ENCODE results near the gene GAS7. TPM values are rescaled to one million over a fixed set of nuclear protein-coding genes. Genes with fewer than 3 reads are reported as not detected.

The GAS7 gene
- total RNA-seq, 1 experiment from 2014 or later, result 12.3 TPM

DNA sequence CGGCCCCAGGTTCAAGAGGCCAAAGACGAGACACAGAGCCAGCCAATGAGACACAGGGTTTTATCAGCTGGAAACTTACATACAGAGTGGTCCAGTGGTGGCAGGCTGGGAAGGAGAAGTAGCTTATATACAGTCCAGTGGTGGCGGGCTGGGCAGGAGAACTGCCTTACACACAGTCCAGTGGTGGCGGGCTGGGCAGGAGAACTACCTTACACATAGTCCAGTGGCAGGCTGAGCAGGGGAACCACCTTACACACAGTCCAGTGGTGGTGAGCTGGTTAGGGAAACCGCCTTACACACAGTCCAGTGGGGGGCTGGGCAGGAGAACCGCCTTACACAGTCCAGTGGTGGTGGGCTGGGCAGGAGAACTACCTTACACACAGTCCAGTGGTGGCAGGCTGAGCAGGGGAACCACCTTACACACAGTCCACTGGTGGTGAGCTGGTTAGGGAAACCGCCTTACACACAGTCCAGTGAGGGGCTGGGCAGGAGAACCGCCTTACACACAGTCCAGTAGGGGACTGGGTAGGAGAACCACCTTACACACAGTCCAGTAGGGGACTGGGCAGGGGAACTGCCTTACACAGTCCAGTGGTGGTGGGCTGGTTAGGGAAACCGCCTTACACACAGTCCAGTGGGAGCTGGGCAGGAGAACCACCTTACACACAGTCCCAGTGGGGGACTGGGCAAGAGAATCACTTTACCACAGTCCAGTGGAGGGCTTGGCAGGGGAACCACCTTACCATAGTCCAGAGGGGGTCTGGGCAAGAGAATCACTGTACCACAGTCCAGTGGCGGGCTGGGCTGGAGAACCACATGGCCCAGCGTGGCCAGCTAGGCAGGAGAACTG lies 90.9 kb downstream of the GAS7 start:
- ChIA-PET CTCF (no interaction called here), POLR2A (no interaction called here)
- TF ChIP-seq TCF7 (CRISPR knock-in tag; IDR thresholded peaks at IDR 0.05; ENCODE audit: low read depth), result no peak
- no peak overlapping the region; the same call in 1 of the 2 replicates for H3K27ac Mint-ChIP-seq
- H3K4me1 Mint-ChIP-seq, result peaks cover 15% of the 10 kb centered on the region
- no peak overlapping the region for H3K4me3 Mint-ChIP-seq
- no peaks in the 10 kb centered on the region for H3K27me3 Mint-ChIP-seq (ENCODE audit: low read depth)
- H3K36me3 Mint-ChIP-seq, result no peaks in the 10 kb centered on the region
- DNase-seq (ENCODE audit: low spot score), result no peak
- no peak for ATAC-seq
- H3K9me3 Mint-ChIP-seq, result no peaks in the 10 kb centered on the region

GRCh38 chr17:10106067-10106466 lies 92.3 kb downstream of the GAS7 start:
- no peak overlapping the region for H3K27ac Mint-ChIP-seq
- no peaks in the 10 kb centered on the region for H3K27me3 Mint-ChIP-seq (ENCODE audit: low read depth)
- ATAC-seq (no peak), DNase-seq (ENCODE audit: low spot score) (no peak)
- ChIA-PET POLR2A (no interaction called here), CTCF (no interaction called here)
- TF ChIP-seq TEAD1 (CRISPR knock-in tag; IDR thresholded peaks at IDR 0.05) (no peak), NFYB (CRISPR knock-in tag; conservative IDR thresholded peaks at IDR 0.05; ENCODE audit: low read depth) (no peak), ZBTB43 (CRISPR knock-in tag; IDR thresholded peaks at IDR 0.05) (no peak), ELF4 (CRISPR knock-in tag; IDR thresholded peaks at IDR 0.05; ENCODE audit: low read depth) (no peak), NR2C2 (CRISPR knock-in tag; IDR thresholded peaks at IDR 0.05) (no peak), AR (CRISPR knock-in tag; IDR thresholded peaks at IDR 0.05) (no peak), JUN (CRISPR knock-in tag; IDR thresholded peaks at IDR 0.05) (no peak), MYBL2 (CRISPR knock-in tag; IDR thresholded peaks at IDR 0.05) (no peak), TP53 (CRISPR knock-in tag; IDR thresholded peaks at IDR 0.05) (no peak), OVOL2 (CRISPR knock-in tag; IDR thresholded peaks at IDR 0.05; ENCODE audit: borderline replicate concordance) (no peak), E2F4 (CRISPR knock-in tag; IDR thresholded peaks at IDR 0.05; ENCODE audit: borderline replicate concordance, low read depth) (no peak), MLX (CRISPR knock-in tag; IDR thresholded peaks at IDR 0.05) (no peak)
- TF ChIP-seq, protein P1, sequence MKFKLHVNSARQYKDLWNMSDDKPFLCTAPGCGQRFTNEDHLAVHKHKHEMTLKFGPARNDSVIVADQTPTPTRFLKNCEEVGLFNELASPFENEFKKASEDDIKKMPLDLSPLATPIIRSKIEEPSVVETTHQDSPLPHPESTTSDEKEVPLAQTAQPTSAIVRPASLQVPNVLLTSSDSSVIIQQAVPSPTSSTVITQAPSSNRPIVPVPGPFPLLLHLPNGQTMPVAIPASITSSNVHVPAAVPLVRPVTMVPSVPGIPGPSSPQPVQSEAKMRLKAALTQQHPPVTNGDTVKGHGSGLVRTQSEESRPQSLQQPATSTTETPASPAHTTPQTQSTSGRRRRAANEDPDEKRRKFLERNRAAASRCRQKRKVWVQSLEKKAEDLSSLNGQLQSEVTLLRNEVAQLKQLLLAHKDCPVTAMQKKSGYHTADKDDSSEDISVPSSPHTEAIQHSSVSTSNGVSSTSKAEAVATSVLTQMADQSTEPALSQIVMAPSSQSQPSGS (CRISPR knock-in tag; IDR thresholded peaks at IDR 0.05; ENCODE audit: borderline replicate concordance, low read depth), result no peak
- H3K4me3 Mint-ChIP-seq, result no peak overlapping the region
- H3K4me1 Mint-ChIP-seq, result peaks cover 16% of the 10 kb centered on the region
- no peaks in the 10 kb centered on the region for H3K9me3 Mint-ChIP-seq
- no peaks in the 10 kb centered on the region for H3K36me3 Mint-ChIP-seq

Measured in WTC11 (cell line).